HG03280 (cell line): ENCODE data around the gene FAM181A.

ENCODE experiments used
- ATAC-seq: cut with Tn5 transposase; IDR thresholded peaks from one replicate; pipeline ENCODE4 v1.9.1; 2021; ENCODE audit warnings: mild to moderate bottlenecking, moderate library complexity; ENCODE audit not compliant: unreplicated experiment

Gene FAM181A

DNA sequence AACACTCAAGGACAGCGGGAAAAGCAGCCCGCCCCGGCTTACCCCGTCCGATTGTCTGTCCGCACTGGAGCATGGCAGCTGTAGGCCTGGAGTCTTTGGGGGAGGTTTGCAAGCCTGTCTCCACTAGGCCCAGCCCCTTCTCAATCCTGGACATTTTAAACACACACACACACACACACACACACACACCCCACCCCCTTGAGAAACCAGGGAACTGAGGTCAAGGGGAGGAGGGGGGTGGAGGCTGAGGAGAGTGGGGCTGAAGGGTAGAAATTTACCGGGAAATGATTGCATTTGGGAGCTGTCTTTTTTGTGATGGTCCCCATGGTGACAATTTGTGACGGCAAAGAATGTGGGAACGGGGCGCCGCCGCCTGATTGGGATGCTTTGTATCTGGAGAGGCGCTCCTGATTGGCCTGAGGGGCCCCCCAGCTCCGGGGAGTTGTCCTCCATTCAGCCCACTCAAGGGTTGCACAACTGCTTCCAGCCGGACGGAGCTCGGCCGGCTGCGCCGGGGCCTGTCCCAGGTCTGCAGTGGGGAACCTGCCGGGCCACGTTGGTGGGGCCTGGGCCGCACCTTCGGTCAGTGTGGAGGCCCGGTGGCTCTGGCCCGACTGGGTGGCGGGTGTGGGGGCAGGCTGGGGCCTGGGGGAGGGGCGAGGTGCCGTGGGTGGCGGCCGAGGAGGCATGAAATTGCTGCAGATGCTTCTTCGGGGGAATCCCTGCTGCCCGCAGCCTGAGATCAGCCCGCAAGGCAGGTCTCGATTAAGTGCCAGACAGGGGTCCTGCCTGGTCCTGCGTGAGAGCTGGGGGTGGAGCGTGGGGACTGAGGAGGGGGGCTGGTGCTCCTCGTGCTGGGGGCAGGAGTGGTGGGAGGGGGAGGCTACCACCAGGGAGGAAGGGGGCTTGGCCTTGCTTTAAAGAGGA, at the start of gene FAM181A:
Gene FAM181A (plus strand): TSS at position 472 of the 927 bp plus-strand sequence. CDS start 942 bp downstream, outside the sequence.
- ATAC-seq: no peak

DNA sequence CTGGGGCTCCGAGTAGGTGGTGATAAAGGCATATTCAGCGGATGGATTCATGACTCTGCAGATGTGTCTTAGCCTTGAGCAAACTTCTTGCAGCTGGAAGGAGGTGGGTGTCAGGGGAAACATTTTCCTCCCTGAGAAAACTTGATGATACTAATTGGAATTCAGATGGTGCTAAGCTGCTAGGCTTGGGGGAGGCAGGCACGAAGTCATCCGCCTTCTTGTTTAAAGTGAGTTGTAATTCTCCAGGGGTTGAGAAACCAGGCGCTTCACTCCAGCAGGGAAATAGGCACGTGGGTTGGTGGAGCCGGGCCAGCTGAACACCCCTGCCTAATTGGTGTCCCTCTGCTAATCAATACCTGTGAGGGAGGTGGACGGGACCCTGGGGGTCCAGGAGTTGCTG, 48.9 kb upstream of the FAM181A start:
- ATAC-seq: no peak

DNA sequence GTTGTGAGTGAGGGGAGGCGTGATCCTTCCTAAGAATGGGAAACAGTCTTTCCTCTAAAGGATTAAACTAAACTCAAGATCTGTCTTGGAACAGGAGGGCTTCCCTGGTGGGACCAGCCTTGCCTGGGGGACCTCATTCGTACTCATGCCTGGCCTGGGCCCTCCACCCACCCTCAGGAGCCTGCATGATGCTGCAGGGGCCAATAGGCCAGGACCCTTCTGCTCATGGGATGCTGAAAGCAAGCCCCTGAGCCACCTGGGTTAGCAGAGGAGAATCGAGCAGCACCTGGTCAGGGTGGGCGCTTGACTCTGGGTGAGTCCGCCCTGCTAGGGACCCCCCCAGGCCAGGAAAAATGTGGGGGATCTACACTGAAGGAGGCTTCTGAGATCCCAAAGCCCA, 48.3 kb upstream of the FAM181A start:
- ATAC-seq: no peak

DNA sequence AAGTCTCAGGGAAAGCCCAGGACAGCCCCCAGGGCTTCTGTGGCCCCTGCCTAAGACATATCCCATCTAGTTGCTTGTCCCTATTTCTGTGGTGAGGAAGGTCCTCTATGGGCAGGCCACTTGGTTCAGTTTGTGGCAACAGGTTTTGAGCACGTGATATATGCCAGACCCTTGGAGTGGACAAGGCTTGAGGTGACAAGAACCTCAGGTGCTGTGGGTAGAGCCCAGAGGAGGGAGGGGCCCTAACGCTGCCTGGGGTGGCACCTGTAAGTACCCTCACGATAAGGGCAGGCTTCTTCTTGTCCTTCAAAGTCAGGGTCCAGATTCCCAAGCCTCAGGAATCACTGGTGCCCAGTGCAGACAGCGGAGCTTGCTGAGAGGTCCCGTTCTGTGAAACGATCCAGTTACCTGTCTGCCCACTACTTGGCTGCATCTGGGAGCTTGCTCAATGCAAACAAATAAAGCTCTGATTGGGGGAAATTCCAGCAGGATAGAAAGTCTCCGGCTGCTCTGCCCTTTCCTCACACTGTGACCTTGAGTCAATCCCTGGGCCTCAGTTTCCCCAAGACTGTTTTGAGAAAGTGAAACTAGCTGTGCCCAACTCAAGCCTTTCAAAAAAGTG, 47.7 kb upstream of the FAM181A start:
- ATAC-seq: no peak

DNA sequence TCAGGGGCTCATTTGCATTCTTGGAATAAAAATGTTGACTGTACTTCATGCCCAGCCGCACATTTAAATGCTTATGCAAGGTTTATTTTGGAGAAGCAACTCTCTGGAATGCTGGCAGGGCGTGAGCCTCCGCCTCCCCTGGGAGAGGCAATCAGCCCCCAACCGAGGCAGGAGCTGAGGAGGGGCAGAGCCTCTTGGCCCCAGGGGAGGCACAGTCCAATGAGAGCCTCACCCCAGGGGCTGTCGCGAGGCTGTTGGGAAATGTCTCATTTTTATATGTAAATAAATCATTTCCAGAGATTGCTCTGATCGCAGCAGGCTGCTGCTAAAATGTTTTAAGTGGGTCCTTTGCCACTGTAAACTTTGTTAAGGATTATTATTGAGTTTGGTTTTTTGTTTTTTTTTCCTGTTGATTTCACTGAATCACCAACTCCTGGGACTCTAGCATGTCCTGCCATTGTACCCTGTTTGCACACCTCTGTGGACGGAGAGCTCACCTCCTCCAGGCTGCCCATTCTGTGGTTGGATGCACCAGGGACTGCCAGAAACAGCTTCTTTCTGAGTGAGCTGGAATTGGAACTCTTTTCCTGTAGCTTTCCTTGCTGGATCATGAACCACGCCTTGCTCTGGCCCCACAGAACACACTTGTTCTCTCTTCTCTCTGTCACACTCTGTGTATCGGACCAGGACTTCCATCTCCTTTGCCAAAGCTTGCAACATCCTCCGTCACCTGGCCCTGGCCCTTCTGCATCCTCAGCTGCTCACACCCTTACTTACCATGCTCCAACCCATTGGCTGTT, 46.9 kb upstream of the FAM181A start:
- no peak for ATAC-seq

DNA sequence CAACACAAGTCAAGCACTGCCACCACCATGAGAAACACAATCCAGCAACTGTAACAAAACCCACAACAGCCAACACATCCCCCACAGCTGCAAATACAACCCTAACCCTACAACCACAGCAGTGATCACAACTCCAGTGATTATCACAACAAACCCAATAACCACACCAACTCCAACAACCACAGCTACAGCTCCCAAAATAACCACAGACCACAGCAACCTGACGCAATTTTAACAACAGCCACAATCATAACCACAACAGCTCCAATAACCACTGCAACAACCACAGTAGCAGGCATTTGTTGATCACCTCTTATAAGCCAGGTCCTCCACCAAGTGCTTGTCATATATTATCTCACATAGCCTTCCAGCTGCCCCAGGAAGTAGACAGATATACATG, 42.2 kb upstream of the FAM181A start:
- no peak for ATAC-seq

DNA sequence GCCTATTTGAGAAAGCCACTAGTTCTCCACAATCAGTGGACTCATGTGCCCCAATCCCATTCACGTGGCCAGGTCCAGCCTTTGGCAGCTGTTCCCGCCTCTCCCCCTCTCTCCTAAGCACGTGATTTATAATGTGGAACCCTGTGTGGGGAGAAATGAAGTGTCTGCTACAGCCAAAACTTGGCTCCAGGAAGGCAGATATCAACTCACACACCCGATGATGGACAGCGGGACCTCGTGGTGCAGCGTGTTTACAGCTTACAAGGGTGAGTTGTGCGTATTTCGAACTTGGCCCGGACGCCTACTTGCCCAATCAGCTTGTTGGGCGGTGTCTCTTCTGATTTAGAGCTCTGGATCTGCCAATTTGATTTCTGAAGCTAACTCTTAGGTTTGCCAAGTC, 38.1 kb upstream of the FAM181A start:
- no peak for ATAC-seq

DNA sequence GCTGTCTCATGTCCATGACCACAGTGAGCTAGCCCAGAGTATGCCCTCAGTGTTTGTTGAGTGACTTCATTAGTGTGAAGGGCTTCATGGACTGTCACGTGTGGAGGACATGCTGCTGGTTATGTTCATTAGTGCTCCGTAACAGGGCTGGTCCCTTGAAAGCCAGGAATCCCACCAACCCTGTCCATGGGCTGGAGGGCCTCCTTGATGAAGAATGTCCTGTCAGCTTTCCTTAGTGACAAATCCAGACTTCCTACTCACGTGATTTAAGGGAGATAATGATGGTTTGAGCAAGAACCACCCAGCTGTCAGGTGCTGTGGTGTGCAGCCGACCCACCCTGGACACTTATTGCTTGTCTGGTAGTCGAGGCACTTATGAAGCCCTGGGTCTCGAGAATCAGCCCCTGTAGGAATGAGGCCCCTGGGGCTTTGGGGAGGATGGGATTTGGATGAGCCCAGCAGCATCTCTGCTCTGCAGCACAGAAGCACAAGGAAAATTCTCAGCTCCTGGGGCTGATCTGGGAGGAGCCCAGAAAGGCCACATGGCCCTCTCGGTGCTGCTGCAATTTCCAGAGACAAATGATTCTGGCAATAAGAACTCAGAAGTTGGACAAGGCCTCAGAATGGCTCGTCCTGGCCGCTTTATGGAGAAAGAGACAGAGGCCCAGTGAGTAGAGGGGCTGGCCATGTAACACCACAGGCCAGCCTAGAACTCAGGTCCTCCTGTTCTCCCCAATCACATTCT, 37.2 kb upstream of the FAM181A start:
- ATAC-seq: no peak

DNA sequence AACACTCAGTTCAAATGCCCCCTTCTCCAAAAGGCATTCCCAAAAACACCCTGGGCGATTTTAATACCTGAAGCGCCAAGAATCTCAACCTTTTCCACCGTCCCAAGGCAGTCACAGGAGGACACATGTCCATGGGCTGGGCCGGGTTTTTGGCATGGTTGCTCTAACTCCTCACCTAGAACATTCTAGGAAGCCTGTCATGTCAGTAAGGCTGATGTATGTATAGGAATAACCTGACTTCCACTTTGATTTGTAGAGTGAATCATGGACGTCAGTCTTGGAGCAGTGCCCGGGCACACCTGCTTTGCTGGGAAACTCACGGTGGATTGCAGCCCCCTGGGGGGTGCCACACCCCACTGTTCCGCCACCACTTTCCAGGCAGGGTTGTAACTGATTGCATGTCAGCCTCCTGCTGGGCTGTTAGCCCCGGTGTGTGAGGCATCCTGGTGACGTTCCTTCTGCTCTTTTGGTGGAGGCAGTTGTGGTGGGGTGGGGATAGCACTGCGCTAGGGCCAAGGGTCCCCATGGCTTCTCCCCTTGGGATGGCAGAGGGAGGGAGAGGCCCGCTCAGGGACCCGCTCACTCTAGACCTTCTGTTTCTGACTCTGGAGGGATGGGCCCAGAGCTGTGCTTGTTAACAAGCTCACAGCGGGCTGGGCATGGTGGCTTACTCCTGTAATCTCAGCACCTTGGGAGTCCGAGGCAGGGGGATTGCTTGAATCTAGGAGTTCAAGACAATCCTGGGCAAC, 35.2 kb upstream of the FAM181A start:
- ATAC-seq: no peak

DNA sequence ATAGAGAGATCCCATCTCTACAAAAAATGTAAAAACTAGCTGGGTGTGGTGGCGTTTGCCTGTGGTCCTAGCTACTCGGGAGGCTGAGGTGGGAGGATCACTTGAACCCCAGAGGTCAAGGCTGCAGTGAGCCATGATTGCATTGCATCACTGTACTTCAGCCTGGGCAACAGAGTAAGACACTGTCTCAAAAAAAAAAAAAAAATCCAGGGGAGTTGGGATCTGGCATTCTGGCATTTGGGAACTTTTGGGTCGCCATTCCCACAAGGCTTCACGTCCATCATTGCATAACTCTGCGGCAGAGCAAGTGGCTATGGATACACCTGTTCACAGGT, 34.7 kb upstream of the FAM181A start:
- ATAC-seq: no peak

DNA sequence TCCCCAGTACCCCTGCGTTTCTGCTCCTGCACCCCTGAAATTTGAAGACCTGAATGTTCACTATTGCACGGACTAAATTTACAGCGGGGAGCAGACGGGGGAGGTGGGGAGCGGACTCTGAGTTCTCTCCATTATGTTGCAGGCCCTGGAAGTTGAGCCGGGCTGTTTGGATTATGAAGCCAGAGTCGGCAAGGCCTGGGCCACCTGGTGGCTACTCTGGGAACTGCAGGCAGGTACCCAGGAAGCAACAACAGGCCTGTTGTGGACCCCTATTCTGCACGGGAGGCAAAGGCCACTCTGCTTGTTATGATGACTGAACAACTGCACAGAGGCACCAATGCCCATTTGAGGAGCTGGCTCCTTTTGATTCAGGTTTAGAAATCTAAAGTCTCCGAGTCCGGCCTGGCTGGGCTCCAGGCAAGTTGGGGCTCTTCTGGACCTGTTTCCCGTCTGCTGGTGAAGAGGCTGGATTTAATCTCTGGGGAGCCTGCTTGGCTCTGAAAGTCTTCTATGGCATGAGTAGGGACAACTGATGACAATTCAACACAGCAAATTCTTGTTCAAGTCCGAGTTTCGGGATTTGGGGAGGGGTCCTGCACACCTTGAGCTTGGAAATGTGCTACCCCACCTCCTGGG, 34.1 kb upstream of the FAM181A start:
- no peak for ATAC-seq

DNA sequence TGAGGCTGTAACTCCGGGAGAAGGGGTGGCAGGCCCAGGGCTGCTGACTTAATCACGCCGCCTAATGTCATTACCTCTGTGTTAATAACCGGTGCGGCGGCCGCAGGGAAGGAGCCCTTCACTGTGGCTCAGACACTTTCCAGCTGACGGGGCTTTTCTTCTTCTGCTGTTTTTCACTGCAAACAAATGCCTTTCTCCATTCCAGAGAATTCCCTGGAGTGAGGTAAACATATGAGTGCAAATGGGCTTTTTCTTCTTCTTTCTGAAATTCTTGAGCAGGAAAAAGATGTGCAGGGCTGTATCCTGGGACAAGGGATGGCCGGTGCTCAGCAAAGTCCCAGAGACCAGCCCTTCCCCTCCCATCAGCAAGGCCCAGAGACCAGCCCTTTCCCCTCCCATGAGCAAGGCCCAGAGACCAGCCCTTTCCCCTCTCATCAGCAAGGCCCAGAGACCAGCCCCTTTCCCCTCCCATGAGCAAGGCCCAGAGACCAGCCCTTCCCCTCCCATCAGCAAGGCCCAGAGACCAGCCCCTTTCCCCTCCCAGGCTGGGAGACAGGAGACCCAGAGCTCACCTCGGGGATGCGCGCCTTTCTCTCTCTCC, 33.4 kb upstream of the FAM181A start:
- no peak for ATAC-seq

DNA sequence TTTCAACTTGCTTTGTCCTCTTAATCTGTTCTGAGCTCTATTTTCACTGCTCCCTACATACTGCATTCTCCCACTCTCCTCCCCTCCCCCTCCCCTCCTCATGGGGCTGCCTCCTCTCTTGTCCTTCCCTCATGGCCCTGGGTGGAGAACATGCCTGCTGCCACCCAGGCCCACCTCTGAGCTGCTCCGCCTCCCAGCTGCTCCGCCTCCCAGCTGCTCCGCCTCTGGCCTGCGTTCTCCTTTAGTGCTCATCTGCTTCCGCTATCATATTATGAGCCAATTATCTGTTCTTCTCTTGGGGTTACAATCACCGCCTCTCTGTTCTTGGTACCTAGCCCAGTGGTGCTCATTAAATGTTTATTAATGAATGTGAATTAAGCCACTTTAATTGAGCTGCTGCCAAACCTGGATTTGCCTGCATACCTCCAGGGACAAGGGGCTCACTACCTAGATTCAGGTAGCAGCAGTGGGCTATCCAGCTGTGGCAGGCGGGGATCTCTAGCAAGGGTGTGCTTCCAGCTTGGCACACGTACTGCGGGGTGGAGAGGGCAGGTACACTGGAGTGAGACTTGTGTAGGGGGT, 32.0 kb upstream of the FAM181A start:
- ATAC-seq: no peak

DNA sequence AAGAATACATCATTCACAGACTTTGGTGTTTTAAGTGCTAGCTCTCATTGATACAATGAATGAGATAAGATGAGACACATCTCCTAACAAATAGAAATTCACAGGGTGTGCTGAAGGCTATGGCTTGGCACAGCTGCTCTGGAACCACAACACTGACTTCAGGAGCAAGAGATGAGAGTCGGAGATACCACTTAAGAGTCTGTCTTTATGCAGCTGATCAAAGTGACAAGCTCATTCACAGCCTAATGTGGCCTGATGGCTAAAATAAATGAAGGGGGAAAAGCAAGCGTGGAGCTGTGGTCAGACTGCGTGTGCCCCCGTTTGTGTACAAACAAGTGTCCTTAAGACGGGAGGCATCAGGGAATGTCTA, 29.7 kb upstream of the FAM181A start:
- ATAC-seq: no peak

DNA sequence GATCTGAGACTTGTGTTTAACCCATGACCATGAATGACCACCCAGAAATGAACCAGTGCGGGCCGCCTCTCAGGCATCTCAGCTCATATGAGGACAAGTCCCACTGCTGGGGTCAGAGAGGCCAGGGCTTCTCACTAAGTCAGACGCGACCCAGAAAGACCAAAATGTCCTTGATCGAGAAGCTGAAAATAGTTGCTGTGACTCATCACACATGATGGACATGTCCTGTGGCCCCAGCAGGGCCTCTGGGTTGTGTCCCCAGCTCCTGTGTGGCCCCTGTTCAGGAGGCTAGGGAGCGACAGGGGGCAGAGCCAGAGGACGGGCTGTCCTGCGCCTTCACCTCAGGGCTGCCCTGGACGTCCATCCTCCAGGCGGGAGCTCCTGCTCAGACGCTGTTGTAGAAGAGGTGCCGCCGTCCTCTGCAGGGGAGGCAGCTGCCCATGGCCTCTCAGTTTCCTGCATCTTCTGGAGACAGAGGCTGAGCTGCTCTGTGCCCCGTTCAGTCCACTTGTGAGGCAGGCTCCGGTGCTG, 29.0 kb upstream of the FAM181A start:
- ATAC-seq: no peak

DNA sequence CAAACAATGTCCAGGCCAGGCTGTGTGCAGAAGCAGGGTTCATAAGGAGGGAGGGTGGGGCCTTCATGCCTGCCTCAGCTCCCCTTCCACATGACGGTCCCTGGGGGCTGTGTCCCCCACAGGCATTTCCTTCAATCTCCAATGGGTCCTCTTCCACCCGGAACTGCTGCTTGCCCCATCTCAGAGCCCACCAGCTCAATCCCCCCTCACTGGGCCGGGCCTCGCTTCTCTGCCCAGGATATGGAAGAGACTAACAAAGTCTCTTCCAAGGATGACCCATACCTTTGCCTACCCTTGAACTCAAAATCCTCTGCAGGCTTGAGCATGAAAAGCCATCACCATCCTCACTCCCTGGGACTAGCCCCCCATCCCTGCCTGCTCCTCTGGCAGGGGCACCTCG, 28.4 kb upstream of the FAM181A start:
- no peak for ATAC-seq

DNA sequence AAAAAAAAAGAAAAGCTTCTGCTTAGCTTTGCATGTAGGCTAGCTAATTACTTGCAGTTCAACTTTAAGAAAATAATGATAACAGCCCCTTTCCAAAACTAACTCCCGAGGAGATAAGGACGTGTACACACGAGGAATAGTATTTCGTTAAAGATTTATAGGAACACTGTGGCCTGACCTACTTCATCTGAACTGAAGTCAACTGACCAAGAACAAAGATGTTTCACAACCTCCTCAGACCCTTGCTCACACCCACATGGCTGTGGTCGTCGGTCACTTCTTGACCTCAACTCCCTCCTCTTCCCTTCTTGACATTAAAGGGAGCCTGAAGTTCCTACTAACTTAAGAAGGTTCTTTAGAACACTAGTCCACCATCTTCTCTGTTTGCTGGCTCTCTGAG, 25.3 kb upstream of the FAM181A start:
- ATAC-seq: no peak

DNA sequence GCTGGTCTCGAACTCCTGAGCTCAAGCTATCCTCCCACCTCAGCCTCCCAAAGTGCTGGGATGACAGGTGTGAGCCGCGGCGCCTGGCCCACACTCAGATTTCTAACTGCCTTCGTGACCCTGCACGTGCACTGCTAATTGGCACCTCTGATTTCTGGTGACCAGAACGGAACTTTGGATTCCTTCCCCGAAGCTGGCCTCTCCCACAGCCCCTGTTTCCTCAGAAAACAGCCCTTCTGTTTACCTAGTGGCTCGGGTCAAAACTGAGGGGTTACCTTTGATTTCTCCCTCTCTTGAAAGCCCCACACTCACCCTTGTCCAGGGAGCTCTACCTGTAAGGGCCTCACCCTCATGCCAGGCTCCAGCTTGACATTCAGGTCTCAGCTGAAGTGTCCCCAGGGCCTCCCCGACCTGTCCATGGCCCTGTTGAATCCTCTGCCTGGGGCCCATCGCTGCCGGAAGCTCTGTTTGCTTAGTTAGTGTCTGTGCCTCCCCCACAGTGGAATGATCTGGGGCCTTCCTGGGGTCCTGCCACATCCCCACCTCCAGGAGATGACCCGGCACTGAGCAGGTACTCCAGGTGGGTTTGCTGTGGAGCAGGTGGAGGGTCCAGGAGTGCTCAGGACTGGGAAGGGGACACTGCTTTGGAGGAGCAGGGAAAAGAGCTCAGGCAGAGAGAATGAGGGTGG, 24.4 kb upstream of the FAM181A start:
- no peak for ATAC-seq
